Stimulated activated CD4-positive, alpha-beta T cell treated with anti-CD3 and anti-CD28 coated beads, TNF-alpha, amount 100 ng/mL, for 1 hour (primary cell): Measurements from ENCODE around the gene FIBP.

ENCODE experiments used
- DNase-seq, 3 donors: peaks; one replicate each; pipeline ENCODE4 v3.0.0-alpha.2; 2020; ENCODE audit warnings: low read depth in 3 of 3, low spot score in 1 of 3

The FIBP gene

DNA sequence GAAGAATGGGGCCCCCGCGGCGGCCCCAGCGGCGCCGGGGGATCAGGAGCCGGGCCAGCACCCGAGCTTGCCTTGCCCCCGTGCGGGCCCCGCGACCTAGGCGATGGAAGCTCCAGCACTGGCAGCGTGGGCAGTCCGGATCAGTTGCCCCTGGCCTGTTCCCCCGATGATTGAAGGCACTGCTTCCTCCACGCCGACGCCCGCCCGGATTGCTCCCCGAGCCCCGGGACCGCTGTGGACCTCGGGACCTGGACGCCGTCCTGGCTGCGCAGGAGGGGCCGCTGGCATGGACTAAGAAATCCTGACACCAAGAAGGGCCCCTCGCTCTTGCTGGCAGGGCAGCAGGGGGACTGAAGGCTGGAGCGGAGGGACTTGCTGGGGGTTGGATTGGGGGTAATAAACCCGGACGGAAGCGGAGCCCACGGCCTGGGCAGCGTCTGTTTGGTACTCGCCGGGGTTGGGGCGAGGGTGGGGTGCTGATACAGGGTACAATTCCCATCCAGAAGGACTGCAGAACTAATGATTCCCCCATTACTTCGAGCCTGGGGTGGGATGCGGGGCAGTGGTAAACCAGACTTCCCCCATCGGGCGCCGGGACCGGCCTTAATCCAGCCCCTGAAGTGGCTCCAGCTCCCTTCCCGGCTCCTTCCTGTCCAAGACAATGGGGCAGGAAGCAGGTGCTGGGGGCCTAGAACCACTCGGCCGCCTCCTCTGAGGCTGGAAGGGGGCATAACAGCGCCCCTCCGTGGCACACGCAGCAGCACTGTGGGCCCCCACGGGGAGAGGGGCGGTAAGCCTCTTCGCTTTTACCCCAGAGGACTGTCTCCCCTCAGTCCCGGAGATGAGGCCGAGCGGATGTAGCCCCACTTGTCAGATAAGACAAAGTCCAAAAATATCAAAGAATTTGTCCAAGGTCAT, 3.2 kb upstream of the FIBP start:
- peak in 1 of 3 donors; percentile 29 for DNase-seq

DNA sequence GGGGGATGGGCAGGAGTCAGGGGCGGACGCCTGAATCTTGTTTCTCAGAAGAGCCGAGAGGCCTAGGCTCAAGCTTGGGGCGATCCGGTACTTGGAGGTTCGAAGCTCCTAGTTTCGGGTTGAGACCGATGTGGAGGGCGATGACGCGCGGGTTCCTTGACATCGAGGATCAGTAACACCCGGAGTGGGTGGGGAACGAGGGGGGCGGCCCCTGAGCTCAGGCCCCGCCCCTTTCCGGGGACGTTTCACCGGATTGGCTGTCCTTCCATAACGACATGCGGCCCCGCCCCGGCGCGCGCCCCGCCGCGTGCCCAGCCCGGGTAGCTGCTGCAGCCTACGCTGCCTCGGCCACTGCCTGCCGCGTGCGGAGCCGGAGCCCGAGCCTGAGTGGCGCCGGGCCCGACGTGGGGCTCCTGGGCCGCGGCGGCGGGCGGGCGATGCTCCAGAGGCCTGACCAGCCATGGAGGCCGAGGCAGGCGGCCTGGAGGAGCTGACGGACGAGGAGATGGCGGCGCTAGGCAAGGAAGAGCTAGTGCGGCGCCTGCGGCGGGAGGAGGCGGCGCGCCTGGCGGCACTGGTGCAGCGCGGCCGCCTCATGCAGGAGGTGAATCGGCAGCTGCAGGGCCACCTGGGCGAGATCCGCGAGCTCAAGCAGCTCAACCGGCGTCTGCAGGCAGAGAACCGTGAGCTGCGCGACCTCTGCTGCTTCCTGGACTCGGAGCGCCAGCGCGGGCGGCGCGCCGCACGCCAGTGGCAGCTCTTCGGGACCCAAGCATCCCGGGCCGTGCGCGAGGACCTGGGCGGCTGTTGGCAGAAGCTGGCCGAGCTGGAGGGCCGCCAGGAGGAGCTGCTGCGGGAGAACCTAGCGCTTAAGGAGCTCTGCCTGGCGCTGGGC, 2.3 kb upstream of the FIBP start, which contains the start of gene CCDC85B:
TSS of gene CCDC85B (plus strand) at position 350 of the 895 bp plus-strand sequence. CDS start at position 461, 111 bp downstream.
- peak; percentile 94 to 98 (median 98) for DNase-seq

DNA sequence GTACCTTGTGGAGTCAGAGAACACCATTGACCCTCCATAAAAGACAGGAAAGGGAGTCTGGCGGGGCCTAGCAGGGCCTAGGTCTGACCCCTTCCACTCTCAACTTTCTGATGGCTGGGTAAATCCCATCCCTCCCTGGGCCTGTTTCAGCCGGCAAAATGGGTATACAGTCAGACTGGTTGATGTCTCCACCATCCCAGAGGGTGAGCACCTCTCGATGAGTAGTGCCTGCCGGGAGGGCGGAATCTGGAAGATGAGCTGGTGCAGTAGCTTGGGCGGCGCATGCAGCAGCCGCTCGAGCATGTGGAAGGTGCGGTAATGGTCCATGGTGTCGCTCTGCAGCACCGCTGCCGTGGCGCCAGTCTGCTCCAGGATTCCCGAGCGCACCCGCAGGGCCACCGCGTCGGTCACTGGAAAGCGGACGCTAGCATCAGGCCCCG, 528 bp downstream of the FIBP start:
- no peak for DNase-seq

DNA sequence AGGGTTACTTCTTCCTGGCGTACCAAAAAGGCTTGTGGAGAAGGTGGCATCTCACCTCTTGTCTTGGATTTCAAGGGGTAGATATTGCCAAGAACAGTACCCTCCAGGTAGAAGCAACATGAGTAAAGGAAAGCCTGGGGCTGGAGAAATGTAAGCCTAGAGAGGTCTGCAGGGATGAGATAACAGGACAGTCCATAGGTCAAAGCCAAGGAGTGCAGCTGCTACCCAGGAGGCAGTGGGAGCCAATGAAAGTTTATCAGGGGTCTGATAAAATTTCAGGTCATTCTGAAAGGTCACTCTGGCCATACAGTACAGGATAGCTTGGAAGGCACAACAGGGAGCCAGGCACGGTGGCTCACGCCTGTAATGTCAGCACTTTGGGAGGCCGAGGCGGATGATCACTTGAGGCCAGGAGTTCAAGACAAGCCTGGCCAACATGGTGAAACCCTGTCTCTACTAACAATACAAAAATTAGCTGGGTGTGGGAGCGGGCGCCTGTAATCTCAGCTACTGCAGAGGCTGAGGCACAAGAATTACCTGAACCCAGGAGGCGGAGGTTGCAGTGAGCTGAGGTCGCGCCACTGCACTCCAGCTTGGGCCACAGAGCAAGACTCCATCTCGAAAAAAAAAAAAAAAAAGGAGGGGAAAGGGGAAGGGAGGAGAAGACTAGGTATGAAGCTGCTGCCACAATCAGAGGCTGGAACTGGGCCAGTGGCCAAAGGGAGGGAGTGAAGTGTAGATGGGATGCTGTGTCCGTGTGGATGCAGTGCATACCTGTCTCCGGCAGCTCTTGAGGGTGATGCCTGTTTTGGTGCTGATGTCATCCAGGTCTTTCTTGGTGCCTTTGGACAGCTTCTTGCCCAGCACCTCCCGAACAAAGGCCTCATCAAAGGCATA, 1.2 kb downstream of the FIBP start:
- DNase-seq, result no peak

DNA sequence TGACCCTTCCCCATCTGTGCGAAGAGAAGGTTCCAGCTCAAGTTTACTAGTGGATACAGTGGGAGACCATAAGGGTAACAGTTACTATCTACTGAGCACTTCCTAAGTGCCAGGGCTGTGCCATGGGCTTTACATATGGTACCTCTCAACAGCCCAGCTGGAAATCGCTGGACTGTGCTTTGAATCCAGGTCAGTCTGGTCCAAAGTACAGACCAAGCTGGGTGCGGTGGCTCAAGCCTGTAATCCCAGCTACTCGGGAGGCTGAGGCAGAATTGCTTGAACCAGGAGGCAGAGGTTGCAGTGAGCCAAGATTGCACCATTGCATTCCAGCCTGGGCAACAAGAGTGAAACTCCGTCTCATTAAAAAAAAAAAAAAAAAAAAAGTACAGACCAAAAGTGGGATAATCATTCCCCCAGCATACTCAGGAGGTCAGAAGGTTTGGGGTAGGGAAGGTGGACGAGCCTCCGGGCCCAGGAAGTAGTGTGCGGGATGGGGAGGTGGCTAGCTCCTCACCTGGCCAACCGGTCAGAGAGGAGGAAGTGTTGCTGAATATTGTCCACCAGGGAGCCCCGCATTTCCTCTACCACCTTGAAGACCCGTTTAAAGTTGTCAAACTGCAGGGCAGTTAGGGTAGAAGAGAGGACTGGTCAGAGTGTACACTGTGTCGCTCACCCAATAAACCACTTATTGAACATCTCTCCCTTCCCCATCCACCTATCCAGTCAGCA, 2.3 kb downstream of the FIBP start:
- no peak for DNase-seq

DNA sequence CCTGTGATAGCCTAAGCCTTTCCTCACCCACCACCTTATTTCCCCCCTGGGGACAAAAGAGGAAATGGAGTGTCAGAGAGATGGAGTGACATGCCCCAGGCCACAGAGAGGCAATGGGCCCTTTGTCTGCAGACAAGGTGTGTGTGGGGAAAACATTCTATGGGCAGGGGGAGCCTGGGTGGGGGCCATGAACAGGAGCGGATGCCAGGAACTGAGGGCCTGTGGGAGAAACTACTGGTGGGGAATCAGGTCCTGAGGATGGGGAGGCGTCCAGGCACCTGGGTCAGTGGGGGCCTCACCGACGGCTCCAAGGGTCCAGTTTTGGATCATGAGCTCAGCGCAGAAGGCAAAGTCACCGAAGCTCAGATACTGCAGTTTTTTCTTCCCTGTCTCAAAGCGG, 3.0 kb downstream of the FIBP start:
- DNase-seq, result no peak

DNA sequence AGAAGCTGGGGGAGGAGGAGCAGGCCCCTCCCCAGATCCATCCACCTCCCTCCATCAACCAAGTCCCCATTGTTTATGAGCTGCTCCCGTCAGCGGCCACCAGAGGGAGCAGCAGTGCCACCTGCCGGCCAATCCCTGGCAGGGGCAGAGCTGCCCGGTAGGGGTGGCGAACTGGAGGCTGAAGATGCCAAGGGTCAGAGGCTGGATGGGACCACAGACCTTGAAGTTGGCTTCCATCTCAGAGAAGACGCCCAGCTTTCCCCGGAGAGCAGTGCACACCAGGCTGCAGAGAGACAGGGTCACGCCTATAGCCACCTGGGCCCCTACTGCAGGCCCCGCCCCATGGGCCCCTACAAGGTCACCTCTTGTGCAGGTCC, 3.6 kb downstream of the FIBP start:
- peak; percentile 47 to 77 (median 72) for DNase-seq

DNA sequence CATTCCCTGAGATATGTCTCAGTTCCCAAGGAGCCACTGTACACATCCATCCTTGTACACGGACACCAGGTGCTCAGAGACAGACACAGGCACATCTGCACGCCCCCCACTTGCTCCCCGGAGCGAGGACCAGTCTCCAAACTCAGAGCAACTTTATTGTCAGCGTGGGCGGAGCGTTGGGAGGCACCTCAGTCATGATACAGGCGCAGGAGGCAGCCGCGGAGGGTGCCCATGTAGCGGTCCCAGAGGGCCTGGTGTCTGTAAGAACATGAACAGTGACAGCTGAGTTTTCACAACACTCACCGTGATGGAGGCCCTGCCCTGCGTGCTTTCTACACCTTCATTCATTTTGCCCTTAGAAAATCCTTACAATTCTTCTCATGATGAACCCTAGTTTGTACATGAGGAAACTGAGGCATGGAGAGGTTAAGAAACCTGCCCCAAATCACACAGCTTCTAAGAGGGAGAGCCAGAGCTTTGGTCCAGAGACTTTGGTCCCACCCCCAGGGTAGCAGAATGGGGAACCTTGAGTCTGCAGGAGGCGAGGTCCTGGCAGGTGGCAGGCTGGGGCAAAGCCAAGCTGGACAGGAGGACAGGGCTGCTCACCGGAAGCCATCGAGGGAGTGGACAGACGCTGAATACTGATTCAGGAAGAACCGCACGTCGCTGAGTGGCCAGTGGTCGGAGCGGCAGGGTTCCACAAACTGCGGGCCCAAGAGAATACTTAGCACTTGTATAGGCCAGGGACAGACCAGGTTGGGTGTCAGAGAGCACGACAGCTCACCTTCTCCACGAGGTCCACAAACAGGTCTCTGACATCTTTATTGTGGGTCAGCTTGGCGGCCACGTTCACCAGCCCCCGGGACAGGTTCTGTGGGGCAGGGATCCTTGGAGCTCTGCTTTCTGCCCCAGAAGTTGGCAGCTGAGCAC, 4.2 kb downstream of the FIBP start:
- no peak for DNase-seq

DNA sequence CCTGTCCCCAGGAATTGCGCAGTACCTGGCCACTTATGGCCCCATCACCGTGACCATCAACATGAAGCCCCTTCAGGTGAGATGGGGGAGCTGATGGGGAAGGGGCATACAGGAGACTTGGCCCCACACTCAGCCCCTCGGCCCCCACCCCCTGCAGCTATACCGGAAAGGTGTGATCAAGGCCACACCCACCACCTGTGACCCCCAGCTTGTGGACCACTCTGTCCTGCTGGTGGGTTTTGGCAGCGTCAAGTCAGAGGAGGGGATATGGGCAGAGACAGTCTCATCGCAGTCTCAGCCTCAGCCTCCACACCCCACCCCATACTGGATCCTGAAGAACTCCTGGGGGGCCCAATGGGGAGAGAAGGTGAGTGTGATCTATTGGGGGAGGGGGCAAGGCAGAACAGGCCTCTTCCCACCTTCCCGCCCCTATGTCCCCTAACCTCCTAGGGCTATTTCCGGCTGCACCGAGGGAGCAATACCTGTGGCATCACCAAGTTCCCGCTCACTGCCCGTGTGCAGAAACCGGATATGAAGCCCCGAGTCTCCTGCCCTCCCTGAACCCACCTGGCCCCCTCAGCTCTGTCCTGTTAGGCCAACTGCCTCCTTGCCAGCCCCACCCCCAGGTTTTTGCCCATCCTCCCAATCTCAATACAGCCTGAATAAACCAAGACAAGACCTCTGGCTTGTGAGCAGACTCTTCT, 5.1 kb downstream of the FIBP start:
- DNase-seq, result no peak

DNA sequence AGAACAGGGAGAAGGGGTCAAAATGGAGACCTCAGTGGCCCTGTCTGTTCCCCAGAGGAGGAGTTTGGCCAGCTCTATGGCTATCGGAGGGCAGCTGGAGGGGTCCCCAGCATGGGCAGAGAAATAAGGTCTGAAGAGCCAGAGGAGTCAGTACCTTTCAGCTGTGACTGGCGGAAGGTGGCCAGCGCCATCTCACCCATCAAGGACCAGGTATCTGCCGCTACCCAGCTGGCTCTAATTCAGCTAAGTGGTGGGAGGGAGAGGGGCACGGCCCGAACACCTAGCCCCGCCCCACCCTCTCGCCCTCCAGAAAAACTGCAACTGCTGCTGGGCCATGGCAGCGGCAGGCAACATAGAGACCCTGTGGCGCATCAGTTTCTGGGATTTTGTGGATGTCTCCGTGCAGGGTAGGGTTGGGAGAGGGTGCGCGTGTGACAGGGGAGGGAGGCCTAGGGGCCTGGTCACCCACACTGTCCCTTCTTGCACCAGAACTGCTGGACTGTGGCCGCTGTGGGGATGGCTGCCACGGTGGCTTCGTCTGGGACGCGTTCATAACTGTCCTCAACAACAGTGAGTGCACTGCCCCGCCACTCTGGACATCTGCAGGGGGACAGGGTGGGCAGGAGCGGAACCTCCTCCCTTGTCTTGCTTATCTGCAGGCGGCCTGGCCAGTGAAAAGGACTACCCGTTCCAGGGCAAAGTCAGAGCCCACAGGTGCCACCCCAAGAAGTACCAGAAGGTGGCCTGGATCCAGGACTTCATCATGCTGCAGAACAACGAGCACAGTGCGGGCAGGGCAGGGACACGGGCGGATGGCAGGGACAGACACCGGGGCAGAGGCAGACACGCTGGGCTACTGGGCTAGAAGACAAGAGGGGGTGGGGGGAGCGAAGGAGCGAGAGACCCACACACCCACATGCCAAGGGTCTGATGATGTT, 5.9 kb downstream of the FIBP start:
- no peak for DNase-seq

DNA sequence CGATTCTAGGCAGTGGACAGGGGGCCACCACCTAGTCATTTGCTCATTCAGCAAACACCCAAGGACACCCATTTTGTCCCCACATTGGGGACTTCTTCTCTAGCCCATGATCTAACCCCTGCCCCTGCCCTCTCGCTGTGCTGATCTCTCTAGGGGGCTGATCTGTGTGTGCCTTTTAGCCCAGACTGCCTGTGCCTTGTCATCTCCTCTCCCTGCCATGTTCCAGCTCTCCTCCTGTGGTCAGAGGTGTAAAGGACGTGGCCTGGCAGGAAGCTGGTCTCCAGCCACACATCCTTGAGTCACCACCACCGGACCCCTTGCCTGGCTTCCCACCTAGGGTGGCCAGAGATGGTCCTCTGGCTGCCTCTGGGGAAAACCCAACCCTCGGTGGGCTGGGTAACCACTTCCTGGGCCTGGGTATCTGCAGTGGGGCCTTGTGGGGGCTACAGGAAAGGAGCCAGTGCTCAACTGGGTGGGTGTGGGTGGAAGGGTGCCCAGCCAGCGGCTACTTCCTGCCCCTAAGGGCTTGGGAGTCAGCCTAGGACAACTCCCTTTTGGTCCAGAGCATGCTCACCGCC, 7.3 kb downstream of the FIBP start:
- DNase-seq, result no peak

DNA sequence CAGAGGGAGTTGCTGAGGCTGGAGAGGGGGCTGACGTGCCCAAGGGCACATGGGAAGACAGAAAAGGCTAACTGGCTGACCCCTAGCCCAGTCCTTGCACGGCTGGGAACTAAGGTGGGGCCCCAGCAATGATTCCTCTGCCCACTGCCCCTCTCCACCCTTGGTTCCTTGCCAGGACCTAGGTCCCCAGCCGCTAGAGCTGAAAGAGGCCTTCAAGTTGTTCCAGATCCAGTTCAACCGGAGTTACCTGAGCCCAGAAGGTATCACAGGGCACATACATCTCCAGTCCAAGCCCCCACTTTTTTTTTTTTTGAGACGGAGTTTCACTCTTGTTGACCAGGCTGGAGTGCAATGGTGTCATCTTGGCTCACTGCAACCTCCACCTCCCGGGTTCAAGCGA, 8.2 kb downstream of the FIBP start:
- DNase-seq, result no peak

DNA sequence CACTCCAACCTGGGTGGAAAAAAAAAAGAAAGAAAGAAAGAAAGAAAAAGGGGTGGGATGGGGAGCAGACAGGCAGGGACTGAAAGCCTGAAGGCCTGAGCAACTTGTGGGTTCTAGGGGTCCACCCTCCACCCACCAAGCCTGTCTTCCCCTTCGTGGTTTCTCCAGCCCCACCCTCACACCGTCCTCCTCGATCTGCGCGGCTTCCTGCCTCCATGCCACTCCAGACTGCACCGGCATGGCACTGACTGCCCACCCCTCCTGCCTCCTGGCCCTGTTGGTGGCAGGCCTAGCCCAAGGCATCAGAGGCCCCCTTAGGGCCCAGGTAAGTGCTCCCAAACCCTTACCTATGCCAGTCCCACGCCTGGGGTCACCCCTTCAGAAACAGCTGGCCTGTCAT, 8.7 kb downstream of the FIBP start, which contains the start of gene CTSW:
TSS of gene CTSW (plus strand) at position 221 of the 400 bp plus-strand sequence. CDS start at position 239, 18 bp downstream.
- DNase-seq, result no peak

DNA sequence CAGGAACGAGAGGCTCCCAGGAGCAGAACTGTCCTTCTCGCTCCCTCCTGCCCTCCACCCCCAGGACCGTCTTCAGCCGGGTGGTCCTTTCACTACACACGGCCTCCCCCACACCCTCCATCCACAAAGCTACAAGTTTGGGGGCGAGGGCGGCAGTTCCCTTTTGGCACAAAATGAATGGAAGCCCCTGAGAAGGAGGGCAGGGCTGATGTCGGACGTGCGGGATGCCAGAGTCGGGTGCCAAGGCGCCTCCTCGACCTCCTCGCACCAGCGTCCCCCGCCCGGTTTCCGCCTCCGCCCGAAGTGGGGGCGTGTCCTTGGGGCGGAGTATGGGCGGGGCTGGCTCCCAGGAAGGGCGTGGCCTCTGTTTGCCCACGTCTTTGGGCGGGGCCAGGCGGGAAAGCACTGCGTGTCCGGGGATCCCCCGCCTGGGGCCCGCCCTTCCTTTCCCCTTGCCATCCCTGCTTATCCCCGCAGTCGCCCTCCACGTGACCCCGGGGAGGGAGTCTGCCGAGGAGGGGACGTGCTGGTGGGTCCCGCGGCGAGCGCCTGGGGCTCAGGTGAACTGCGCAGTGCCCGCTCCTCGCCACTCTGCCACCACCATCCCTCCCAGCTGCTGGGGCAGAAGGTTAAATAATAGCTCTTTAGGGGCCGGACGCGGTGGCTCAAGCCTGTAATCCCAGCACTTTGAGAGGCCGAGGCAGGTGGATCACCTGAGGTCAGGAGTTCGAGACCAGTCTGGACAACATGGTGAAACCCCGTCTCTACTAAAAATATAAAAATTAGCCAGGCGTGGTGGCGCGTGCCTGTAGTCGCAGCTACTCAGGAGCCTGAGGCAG, 14.7 kb downstream of the FIBP start:
- DNase-seq, result peak; percentile 93 to 98 (median 96)

DNA sequence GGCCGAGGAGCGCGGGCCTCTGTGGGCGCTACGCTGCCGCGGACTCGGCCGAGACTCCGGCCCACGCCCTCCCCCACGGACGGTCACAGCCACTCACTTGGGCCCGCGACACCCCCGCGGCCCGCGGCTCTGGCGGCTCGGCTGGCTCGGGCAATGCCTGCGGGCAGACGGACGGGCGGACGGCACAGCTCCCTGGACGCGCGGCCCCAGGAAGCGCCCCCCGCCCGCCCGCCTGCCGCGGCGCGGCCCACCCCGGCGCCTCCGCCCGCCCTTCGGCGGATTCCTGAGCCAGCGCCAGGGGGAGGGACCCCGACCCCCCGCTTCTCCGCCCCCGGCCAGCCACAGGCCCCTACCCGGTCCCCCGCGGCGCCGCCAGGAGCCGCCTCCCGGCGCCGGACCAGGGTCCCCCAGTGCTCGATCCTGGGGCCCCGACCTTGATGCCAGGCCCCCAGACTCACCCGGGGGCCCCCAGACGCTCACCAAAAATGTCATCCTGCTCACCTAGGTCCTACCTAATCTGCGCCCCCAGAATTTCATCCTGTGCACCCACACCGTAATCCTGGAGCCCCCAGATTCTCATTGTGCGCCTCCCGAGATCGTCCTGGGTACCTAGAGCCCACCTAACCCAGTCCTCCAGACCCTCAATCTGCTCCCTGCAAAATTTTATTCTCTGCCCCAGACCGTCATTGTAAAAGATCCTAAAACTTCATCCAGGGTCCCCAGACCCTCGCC, 15.5 kb downstream of the FIBP start, which contains the start of gene EFEMP2:
TSS of gene EFEMP2 (minus strand) at position 215 of the 732 bp plus-strand sequence. CDS start 446 bp downstream, outside the sequence.
- no peak for DNase-seq
